Measurements from ENCODE around the gene NUP188. TPM values are rescaled to one million over a fixed set of nuclear protein-coding genes. Genes with fewer than 3 reads are reported as not detected.

NUP188 gene
- polyA plus RNA-seq, 1 donor (not counting 4 experiments of a cell fraction or from before 2014, with no cell fraction given), result 31.1 TPM

DNA sequence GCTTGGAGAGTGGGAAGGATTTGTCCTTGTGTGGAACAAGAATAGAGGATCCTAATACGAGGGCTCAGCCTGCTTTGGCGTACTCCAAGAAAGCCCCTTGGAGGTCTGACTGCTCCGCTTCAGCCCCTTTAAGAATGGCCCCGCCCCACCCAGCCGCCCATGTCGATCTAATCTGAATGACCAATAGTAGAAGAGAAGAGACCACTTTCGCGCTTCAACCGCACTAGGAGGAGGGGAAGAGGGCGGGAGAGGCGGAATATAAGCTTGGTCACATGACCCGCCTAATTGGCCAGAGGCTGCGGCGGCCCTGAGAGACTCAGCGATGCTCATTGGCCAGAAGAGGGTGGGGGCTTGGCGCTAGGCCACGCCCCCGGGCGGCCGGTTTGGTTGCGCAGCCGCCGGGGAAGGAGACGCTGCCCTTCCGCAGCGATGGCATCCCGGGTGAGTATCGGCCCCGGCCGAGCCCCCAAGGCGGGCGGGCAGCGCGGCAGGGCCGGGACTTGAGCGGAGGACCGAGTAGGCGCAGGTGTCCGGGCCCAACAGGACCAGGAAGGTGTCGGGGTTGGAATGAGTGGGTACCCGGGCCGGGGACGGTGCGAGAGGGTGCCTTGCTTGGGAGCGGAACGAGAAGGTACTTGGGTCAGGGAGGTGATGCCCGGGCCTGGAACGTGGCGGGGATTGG is 88.9 kb downstream of the NUP188 start, which contains the start of gene MIGA2:
MIGA2 (plus strand) TSS at position 386 of the 682 bp plus-strand sequence. CDS start 3,969 bp downstream, outside the sequence.
- FAIRE-seq (peak; percentile 79), DNase-seq (ENCODE audit: low read depth, low spot score) (peak; percentile 73)
- H3K4me2 ChIP-seq (ENCODE audit: control insufficient read depth, extremely low read depth, insufficient read depth, low read depth, low read length), result peak within 1 kb of the TSS; percentile 93
- TF ChIP-seq, protein P1, sequence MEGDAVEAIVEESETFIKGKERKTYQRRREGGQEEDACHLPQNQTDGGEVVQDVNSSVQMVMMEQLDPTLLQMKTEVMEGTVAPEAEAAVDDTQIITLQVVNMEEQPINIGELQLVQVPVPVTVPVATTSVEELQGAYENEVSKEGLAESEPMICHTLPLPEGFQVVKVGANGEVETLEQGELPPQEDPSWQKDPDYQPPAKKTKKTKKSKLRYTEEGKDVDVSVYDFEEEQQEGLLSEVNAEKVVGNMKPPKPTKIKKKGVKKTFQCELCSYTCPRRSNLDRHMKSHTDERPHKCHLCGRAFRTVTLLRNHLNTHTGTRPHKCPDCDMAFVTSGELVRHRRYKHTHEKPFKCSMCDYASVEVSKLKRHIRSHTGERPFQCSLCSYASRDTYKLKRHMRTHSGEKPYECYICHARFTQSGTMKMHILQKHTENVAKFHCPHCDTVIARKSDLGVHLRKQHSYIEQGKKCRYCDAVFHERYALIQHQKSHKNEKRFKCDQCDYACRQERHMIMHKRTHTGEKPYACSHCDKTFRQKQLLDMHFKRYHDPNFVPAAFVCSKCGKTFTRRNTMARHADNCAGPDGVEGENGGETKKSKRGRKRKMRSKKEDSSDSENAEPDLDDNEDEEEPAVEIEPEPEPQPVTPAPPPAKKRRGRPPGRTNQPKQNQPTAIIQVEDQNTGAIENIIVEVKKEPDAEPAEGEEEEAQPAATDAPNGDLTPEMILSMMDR (optimal IDR thresholded peaks at IDR 0.05 in 1 of 3, IDR thresholded peaks at IDR 0.05 in 1 of 3, conservative IDR thresholded peaks at IDR 0.05 in 1 of 3; ENCODE audit: extremely low read depth in 1 of 3, insufficient read depth in 2 of 3, low read length in 3 of 3), result no peak
- TF ChIP-seq EZH2 (IDR thresholded peaks at IDR 0.05; ENCODE audit: low read length), result no peak
- H3K4me3 ChIP-seq (ENCODE audit: control insufficient read depth in 2 of 3, extremely low read depth in 1 of 3, insufficient read depth in 2 of 3, low read depth in 1 of 3, low read length in 3 of 3), result peak within 1 kb of the TSS; percentile 93 to 96 (median 93)
- H3K79me2 ChIP-seq (ENCODE audit: control insufficient read depth, insufficient read depth, low read length), result peaks cover 26% of the 10 kb centered on the region
- peaks cover 4 to 5% of the 10 kb centered on the region in 2 experiments for H3K36me3 ChIP-seq (ENCODE audit: control insufficient read depth in 2 of 2, extremely low read depth in 1 of 2, insufficient read depth in 2 of 2, low read length in 2 of 2)
- H3K9me3 ChIP-seq (ENCODE audit: control insufficient read depth, low read depth, low read length), result no peaks in the 10 kb centered on the region
- no peaks in the 10 kb centered on the region for H3K9me1 ChIP-seq (ENCODE audit: control insufficient read depth, extremely low read depth, insufficient read depth, low read length)
- no peaks in the 10 kb centered on the region for H4K20me1 ChIP-seq (ENCODE audit: control insufficient read depth, extremely low read depth, insufficient read depth, low read length)
- peak within 1 kb of the TSS; percentile 58 for H3K27ac ChIP-seq (ENCODE audit: control insufficient read depth, insufficient read depth, low read length)
- peaks cover 17% of the 10 kb centered on the region for H3K4me1 ChIP-seq (ENCODE audit: control insufficient read depth, extremely low read depth, insufficient read depth, low read length)
- no peaks in the 10 kb centered on the region for H3K27me3 ChIP-seq (ENCODE audit: control insufficient read depth, extremely low read depth, insufficient read depth, low read length)
- peak within 1 kb of the TSS; percentile 82 for H3K9ac ChIP-seq (ENCODE audit: control insufficient read depth, extremely low read depth, insufficient read depth, low read length)
- dilution Hi-C loops (cut with MboI; ENCODE audit: extremely low pct_ligation_motif_present, low sequenced_read_pairs), result no loop called here
- H2AFZ ChIP-seq (ENCODE audit: control insufficient read depth, low read length), result peak within 1 kb of the TSS; percentile 99

DNA sequence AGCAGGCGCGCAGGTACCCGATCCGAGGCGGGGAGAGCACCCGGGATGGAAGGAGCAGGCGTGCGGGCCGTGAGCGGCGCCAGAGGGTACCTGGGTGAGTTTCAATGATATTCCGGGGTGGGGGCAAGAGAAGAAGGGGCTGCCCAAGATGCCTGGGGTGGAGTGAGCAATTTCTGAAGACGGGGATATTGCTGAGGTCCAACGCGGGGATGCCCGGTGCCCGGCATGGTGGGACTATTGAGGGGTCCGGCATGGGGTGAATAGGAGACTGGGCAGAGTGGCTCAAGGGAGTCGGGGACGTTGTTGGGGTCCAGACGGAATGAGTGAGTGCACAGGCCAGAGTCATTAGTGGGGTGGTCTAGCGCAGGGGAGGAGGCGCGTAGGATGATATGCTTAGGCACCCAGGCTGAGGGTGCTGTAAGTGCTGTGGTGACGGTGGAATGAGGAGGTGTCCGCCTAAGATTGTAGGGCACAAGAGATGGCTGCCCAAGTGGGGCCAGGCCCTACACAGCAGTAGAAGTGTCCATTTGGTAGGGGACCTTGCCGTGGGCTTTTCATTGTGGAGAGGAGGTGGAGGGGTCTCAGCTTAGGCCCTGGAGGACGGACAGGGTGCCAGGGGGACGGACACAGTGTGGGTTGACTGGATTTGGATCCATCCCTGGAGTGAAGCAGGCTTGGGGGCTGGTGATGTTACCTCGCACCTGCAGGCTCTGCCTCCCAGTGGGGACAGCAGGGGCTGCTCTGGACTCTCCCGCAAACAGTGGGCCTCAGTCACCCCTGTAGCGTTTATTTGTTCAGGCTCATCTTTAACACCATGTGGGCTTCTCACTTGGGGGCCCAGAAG is 89.6 kb downstream of the NUP188 start:
- Histone ChIP-seq H2AFZ (ENCODE audit: control insufficient read depth, low read length) (peak overlapping the region; percentile 96), H3K27ac (ENCODE audit: control insufficient read depth, insufficient read depth, low read length) (peak overlapping the region; percentile 58), H3K9me3 (ENCODE audit: control insufficient read depth, low read depth, low read length) (no peaks in the 10 kb centered on the region), H3K9me1 (ENCODE audit: control insufficient read depth, extremely low read depth, insufficient read depth, low read length) (no peaks in the 10 kb centered on the region), H3K27me3 (ENCODE audit: control insufficient read depth, extremely low read depth, insufficient read depth, low read length) (no peaks in the 10 kb centered on the region), H3K9ac (ENCODE audit: control insufficient read depth, extremely low read depth, insufficient read depth, low read length) (peak overlapping the region; percentile 82), H4K20me1 (ENCODE audit: control insufficient read depth, extremely low read depth, insufficient read depth, low read length) (no peaks in the 10 kb centered on the region), H3K36me3 (ENCODE audit: control insufficient read depth in 2 of 2, extremely low read depth in 1 of 2, insufficient read depth in 2 of 2, low read length in 2 of 2) (peaks cover 5 to 9% of the 10 kb centered on the region in 2 experiments), H3K79me2 (ENCODE audit: control insufficient read depth, insufficient read depth, low read length) (peaks cover 26% of the 10 kb centered on the region), H3K4me2 (ENCODE audit: control insufficient read depth, extremely low read depth, insufficient read depth, low read depth, low read length) (peak overlapping the region; percentile 84), H3K4me1 (ENCODE audit: control insufficient read depth, extremely low read depth, insufficient read depth, low read length) (peaks cover 17% of the 10 kb centered on the region), H3K4me3 (ENCODE audit: control insufficient read depth in 2 of 3, extremely low read depth in 1 of 3, insufficient read depth in 2 of 3, low read depth in 1 of 3, low read length in 3 of 3) (peak overlapping the region; percentile 93 to 96 (median 93))
- dilution Hi-C loops (cut with MboI; ENCODE audit: extremely low pct_ligation_motif_present, low sequenced_read_pairs), result no loop called here
- no peak for TF ChIP-seq EZH2 (IDR thresholded peaks at IDR 0.05; ENCODE audit: low read length)
- TF ChIP-seq, protein P1 (optimal IDR thresholded peaks at IDR 0.05 in 1 of 3, IDR thresholded peaks at IDR 0.05 in 1 of 3, conservative IDR thresholded peaks at IDR 0.05 in 1 of 3; ENCODE audit: extremely low read depth in 1 of 3, insufficient read depth in 2 of 3, low read length in 3 of 3), result no peak
- FAIRE-seq, result no peak
- no peak for DNase-seq (ENCODE audit: low read depth, low spot score)
